Liver (tissue), 9 donors: ENCODE results near the gene SLX1A. TPM values are rescaled to one million over a fixed set of nuclear protein-coding genes. Genes with fewer than 3 reads are reported as not detected.

Experiments used
- DNase-seq: peaks from one replicate; pipeline ENCODE4 v3.0.0-alpha.2; 2017; ENCODE audit warnings: low spot score
- H3K27ac ChIP-seq, 2 donors: one replicate each; pipeline ENCODE4 v1.7.0; 2013; ENCODE audit warnings: inconsistent platforms in 2 of 2, low read length in 2 of 2, control low read depth in 1 of 2, low read depth in 1 of 2, mild to moderate bottlenecking in 1 of 2
- H3K27me3 ChIP-seq, 4 donors: one replicate each; pipeline versions ENCODE4 v1.6.1 to v1.7.0; 2013; ENCODE audit warnings: low read length in 3 of 4, inconsistent platforms in 1 of 4, mild to moderate bottlenecking in 1 of 4, moderate library complexity in 1 of 4; ENCODE audit not compliant: control insufficient read depth in 4 of 4, insufficient read depth in 4 of 4
- H3K36me3 ChIP-seq, 4 donors: one replicate each; pipeline versions ENCODE4 v1.6.1 to v1.7.0; 2013; ENCODE audit warnings: low read length in 3 of 4, mild to moderate bottlenecking in 3 of 4, low read depth in 1 of 4, moderate library complexity in 1 of 4; ENCODE audit not compliant: control insufficient read depth in 4 of 4, insufficient read depth in 3 of 4
- H3K4me1 ChIP-seq, 4 donors: one replicate each; pipeline versions ENCODE4 v1.6.1 to v1.7.0; 2013; ENCODE audit warnings: low read length in 3 of 4, mild to moderate bottlenecking in 3 of 4, moderate library complexity in 1 of 4; ENCODE audit not compliant: control insufficient read depth in 4 of 4, insufficient read depth in 4 of 4
- H3K4me3 ChIP-seq, 3 donors: one replicate each; pipeline versions ENCODE4 v1.6.1 to v1.7.0; 2013; ENCODE audit warnings: low read length in 3 of 3, control low read depth in 1 of 3, low read depth in 1 of 3, mild to moderate bottlenecking in 1 of 3
- H3K9ac ChIP-seq, 2 donors: one replicate each; pipeline ENCODE4 v1.7.0; 2013; ENCODE audit warnings: low read length in 2 of 2, mild to moderate bottlenecking in 2 of 2, moderate library complexity in 2 of 2, control low read depth in 1 of 2, low read depth in 1 of 2
- H3K9me3 ChIP-seq, 4 donors: one replicate each; pipeline versions ENCODE4 v1.6.1 to v1.7.0; 2013; ENCODE audit warnings: low read length in 3 of 4; ENCODE audit not compliant: control insufficient read depth in 4 of 4
- ATF3 ChIP-seq: IDR thresholded peaks from 2 replicates; pipeline ENCODE4 v1.6.1; 2016; ENCODE audit warnings: antibody characterized with exemption
- CTCF ChIP-seq: fragments of 150-350 bp; IDR thresholded peaks from 2 replicates; pipeline ENCODE4 v1.5.1; 2017; ENCODE audit warnings: improper control_type of control experiment, low read depth, low read length; ENCODE audit not compliant: missing input control
- EGR1 ChIP-seq, 2 donors: IDR thresholded peaks; 2 replicates each; pipeline ENCODE4 v1.6.1; 2016 to 2018; ENCODE audit warnings: antibody characterized with exemption in 2 of 2, low read depth in 2 of 2
- FOXA1 ChIP-seq: IDR thresholded peaks from 2 replicates; pipeline ENCODE4 v1.6.1; 2016; ENCODE audit warnings: antibody characterized with exemption
- FOXA2 ChIP-seq: IDR thresholded peaks from 2 replicates; pipeline ENCODE4 v1.6.1; 2016; ENCODE audit warnings: antibody characterized with exemption
- GABPA ChIP-seq, 2 donors: IDR thresholded peaks in 1 of 2; conservative IDR thresholded peaks in 1 of 2; 2 replicates each; pipeline ENCODE4 v1.6.1; 2016; ENCODE audit warnings: antibody characterized with exemption in 2 of 2, mild to moderate bottlenecking in 1 of 2, moderate library complexity in 1 of 2
- HNF4A ChIP-seq, 2 donors: conservative IDR thresholded peaks; 2 replicates each; pipeline ENCODE4 v1.6.1; 2016; ENCODE audit warnings: antibody characterized with exemption in 2 of 2, mild to moderate bottlenecking in 2 of 2
- HNF4G ChIP-seq: IDR thresholded peaks from 2 replicates; pipeline ENCODE4 v1.6.1; 2016; ENCODE audit warnings: antibody characterized with exemption
- JUND ChIP-seq, 2 donors: IDR thresholded peaks; 2 replicates each; pipeline ENCODE4 v1.6.1; 2016; ENCODE audit warnings: antibody characterized with exemption in 2 of 2
- MAX ChIP-seq: IDR thresholded peaks from 2 replicates; pipeline ENCODE4 v1.6.1; 2016; ENCODE audit warnings: antibody characterized with exemption
- NR2F2 ChIP-seq: IDR thresholded peaks from 2 replicates; pipeline ENCODE4 v1.6.1; 2016; ENCODE audit warnings: antibody characterized with exemption
- RAD21 ChIP-seq, 2 donors: IDR thresholded peaks; 2 replicates each; pipeline ENCODE4 v1.6.1; 2016; ENCODE audit warnings: antibody characterized with exemption in 2 of 2, mild to moderate bottlenecking in 2 of 2
- REST ChIP-seq: IDR thresholded peaks from 2 replicates; pipeline ENCODE4 v1.6.1; 2016; ENCODE audit warnings: antibody characterized with exemption, mild to moderate bottlenecking
- RXRA ChIP-seq, 2 donors: IDR thresholded peaks; 2 replicates each; pipeline ENCODE4 v1.6.1; 2017 to 2018; ENCODE audit warnings: antibody characterized with exemption in 2 of 2, mild to moderate bottlenecking in 1 of 2
- SP1 ChIP-seq: IDR thresholded peaks from 2 replicates; pipeline ENCODE4 v1.6.1; 2018; ENCODE audit warnings: antibody characterized with exemption, mild to moderate bottlenecking
- TAF1 ChIP-seq: conservative IDR thresholded peaks from 2 replicates; pipeline ENCODE4 v1.6.1; 2016; ENCODE audit warnings: antibody characterized with exemption, mild to moderate bottlenecking
- YY1 ChIP-seq: IDR thresholded peaks from 2 replicates; pipeline ENCODE4 v1.6.1; 2016; ENCODE audit warnings: antibody characterized with exemption, mild to moderate bottlenecking
- ZBTB33 ChIP-seq: IDR thresholded peaks from 2 replicates; pipeline ENCODE4 v1.6.1; 2016; ENCODE audit warnings: antibody characterized with exemption
- WGBS: extraction: QIAGEN DNeasy Blood & Tissue Kit; methylation state at CpG from one replicate; pipeline ENCODE4 v1.1.7; 2013; 5-methylcytosine and 5-hydroxymethylcytosine counted together
- polyA plus RNA-seq, 2 donors: library from polyadenylated mRNA; stranded (reverse) in 1 of 2; unstranded in 1 of 2; fragments of 200-250 nt in 1 of 2; fragments of >200 nt in 1 of 2; fragmentation: Nextera tagmentation in 1 of 2; extraction: Ambion mirVana in 1 of 2; gene quantifications; one replicate each; pipeline versions ENCODE4 v1.2.1 to v1.2.3, GENCODE V29; 2013 to 2015
- total RNA-seq, 2 donors: library from RNA; depleted of rRNA; stranded (reverse); fragments of >200 nt; gene quantifications; one replicate each; pipeline ENCODE4 v1.2.3, GENCODE V29; 2014
- donor health status: healthy.
- donor health status: healthy.
- donor health status: healthy.
- donor health status: healthy.
- donor health status: healthy.

The SLX1A gene
- total and polyA plus RNA-seq, 4 donors = 37.1 to 55.2 (median 42.0) TPM

GRCh38 chr16:30157214-30157613, 36.5 kb upstream of the SLX1A start:
- H3K4me1 ChIP-seq = no peaks in the 10 kb centered on the region
- H3K27ac ChIP-seq = no peak overlapping the region
- H3K9ac ChIP-seq = no peak overlapping the region
- H3K9me3 ChIP-seq = no peaks in the 10 kb centered on the region
- no peak overlapping the region for H3K4me3 ChIP-seq
- 82% methylated on average over 1 of the region's 1 CpG for WGBS
- no peaks in the 10 kb centered on the region for H3K36me3 ChIP-seq
- TF ChIP-seq REST (no peak), HNF4A (conservative IDR thresholded peaks at IDR 0.05) (no peak), MAX (no peak), CTCF (no peak), RAD21 (IDR thresholded peaks at IDR 0.05) (no peak), TAF1 (no peak), SP1 (no peak), GABPA (IDR thresholded peaks at IDR 0.05 in 1 of 2, conservative IDR thresholded peaks at IDR 0.05 in 1 of 2) (no peak), HNF4G (no peak), FOXA2 (no peak), ATF3 (no peak), NR2F2 (no peak), JUND (IDR thresholded peaks at IDR 0.05) (no peak), RXRA (IDR thresholded peaks at IDR 0.05) (no peak), FOXA1 (no peak), YY1 (no peak), ZBTB33 (no peak), EGR1 (IDR thresholded peaks at IDR 0.05; ENCODE audit: low read depth in 2 of 2) (no peak)
- DNase-seq = no peak
- H3K27me3 ChIP-seq = no peaks in the 10 kb centered on the region
